Effector memory CD8-positive, alpha-beta T cell (primary cell): Measurements from ENCODE around the gene HPN.
A peak's percentile ranks its signal among the peaks of the same experiment; 100 is the strongest.

Experiments
- ATAC-seq: fragments of 150-1000 bp; cut with Tn5 transposase; replicated peaks from 2 replicates; pipeline ENCODE4 v1.10.0; 2021; ENCODE audit warnings: mild to moderate bottlenecking, moderate library complexity
- DNase-seq, 3 experiments: peaks; one replicate each; pipeline ENCODE4 v3.0.0; 2021
- H3K27ac Mint-ChIP-seq, 2 donors: one replicate each; pipeline ENCODE4 v1.8.0; 2022; ENCODE audit warnings: mild to moderate bottlenecking in 2 of 2, mixed read lengths in 2 of 2, moderate library complexity in 2 of 2
- H3K27me3 Mint-ChIP-seq, 2 donors: one replicate each; pipeline ENCODE4 v1.8.0; 2022; ENCODE audit warnings: mixed read lengths in 2 of 2
- H3K36me3 Mint-ChIP-seq: one replicate; pipeline ENCODE4 v1.8.0; 2022; ENCODE audit warnings: mild to moderate bottlenecking, moderate library complexity, mixed read lengths; ENCODE audit not compliant: insufficient read depth
- H3K4me1 Mint-ChIP-seq, 2 donors: one replicate each; pipeline ENCODE4 v1.8.0; 2022; ENCODE audit warnings: low read depth in 2 of 2, mixed read lengths in 2 of 2
- H3K4me3 Mint-ChIP-seq, 2 donors: one replicate each; pipeline ENCODE4 v1.8.0; 2022; ENCODE audit warnings: mild to moderate bottlenecking in 2 of 2, mixed read lengths in 2 of 2, moderate library complexity in 2 of 2
- H3K9me3 Mint-ChIP-seq, 2 donors: one replicate each; pipeline ENCODE4 v1.8.0; 2022; ENCODE audit warnings: mixed read lengths in 2 of 2

Gene HPN

GRCh38 chr19:35059799-35060091, 18.2 kb downstream of the HPN start:
- Mint-ChIP-seq H3K4me1 (peaks cover 0 to 4% of the 10 kb centered on the region in 2 donors), H3K27me3 (peaks cover 18 to 19% of the 10 kb centered on the region in 2 donors), H3K4me3 (no peak overlapping the region), H3K36me3 (no peaks in the 10 kb centered on the region), H3K9me3 (no peaks in the 10 kb centered on the region), H3K27ac (no peak overlapping the region)
- DNase-seq (no peak), ATAC-seq (no peak)

DNA sequence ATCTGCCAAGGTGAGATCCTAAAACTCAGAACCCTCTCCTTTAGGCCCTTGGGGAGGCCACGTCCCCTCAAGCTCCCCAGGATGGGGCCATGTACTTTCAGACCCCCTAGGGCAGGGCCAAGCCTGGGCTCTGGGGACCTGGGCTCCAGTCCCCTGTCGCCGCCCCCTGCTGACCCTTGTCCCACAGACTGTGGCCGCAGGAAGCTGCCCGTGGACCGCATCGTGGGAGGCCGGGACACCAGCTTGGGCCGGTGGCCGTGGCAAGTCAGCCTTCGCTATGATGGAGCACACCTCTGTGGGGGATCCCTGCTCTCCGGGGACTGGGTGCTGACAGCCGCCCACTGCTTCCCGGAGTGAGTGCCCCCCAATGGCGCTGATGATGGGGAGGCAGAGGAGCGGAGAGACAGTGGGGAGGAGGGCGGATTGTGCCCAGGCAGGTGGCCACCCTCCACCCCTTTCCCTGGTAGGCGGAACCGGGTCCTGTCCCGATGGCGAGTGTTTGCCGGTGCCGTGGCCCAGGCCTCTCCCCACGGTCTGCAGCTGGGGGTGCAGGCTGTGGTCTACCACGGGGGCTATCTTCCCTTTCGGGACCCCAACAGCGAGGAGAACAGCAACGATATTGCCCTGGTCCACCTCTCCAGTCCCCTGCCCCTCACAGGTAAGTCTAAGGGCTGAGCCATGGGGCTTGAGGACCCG, 18.8 kb downstream of the HPN start:
- Mint-ChIP-seq H3K27me3 (peaks cover 18 to 19% of the 10 kb centered on the region in 2 donors), H3K27ac (no peak overlapping the region), H3K9me3 (no peaks in the 10 kb centered on the region), H3K36me3 (no peaks in the 10 kb centered on the region), H3K4me1 (peaks cover 0 to 4% of the 10 kb centered on the region in 2 donors), H3K4me3 (no peak overlapping the region)
- ATAC-seq (no peak), DNase-seq (no peak)

DNA sequence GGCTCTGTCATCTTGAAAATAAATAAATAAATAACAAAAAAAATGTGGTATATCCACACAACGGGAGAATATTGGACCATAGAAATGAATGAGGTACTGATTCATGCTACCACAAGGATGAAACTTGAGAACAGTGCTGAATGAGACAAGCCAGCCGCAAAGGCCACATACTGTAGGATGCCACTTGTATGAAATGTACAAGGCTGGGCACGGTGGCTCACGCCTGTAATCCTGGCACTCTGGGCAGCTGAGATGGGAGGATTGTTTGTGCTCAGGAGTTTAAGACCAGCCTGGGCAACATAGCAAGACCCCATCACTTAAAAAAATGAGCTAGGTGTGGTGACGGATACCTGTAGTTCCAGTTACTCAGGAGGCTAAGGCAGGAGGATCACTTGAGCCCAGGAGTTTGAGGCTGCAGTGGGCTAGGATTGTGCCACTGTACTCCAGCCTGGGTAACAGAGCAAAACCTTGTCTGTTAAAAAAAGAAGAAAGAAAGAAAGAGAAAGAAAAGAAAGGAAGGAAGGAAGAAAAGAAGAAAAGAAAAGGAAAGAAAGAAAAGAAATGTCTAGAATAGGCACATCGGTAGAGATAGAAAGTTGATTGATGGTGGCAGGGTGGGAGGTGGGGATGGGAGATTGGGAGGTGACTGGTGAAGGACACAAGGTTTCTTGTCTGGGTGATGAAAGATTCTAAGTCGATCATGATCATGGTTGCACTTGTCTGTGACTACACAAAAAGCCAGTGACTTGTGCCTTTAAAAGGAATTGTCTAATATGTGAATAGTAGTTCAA, 20.3 kb downstream of the HPN start:
- DNase-seq (no peak), ATAC-seq (no peak)
- Mint-ChIP-seq H3K9me3 (no peaks in the 10 kb centered on the region), H3K36me3 (no peaks in the 10 kb centered on the region), H3K4me1 (peaks cover 0 to 2% of the 10 kb centered on the region in 2 donors), H3K27ac (no peak overlapping the region), H3K27me3 (peaks cover 4 to 8% of the 10 kb centered on the region in 2 donors), H3K4me3 (no peak overlapping the region)

DNA sequence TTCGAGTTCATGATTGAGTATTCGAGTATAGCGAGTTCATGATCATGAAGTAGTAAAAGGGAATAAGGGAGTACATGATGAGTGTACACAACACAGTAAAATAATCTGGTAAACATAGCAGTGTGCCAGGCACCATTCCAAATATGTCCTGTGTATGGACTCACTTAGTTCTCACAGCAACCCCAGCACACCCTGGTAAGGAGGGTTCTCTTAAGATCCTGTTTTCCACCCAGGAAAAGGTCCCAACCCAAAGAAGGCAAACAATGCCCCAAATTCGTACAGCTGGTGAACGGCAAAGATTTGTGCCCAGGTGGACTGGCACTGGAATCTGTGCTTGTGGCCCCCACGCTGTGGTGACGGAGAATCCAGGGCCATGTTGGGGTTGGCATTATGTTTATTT, 21.4 kb downstream of the HPN start:
- no peak for ATAC-seq
- no peak for DNase-seq
- H3K4me3 Mint-ChIP-seq: no peak overlapping the region
- no peak overlapping the region for H3K27ac Mint-ChIP-seq
- no peaks in the 10 kb centered on the region for H3K9me3 Mint-ChIP-seq
- peaks cover 2% of the 10 kb centered on the region for H3K36me3 Mint-ChIP-seq
- H3K4me1 Mint-ChIP-seq: peaks cover 3 to 5% of the 10 kb centered on the region in 2 donors
- peaks cover 0 to 5% of the 10 kb centered on the region in 2 donors for H3K27me3 Mint-ChIP-seq

DNA sequence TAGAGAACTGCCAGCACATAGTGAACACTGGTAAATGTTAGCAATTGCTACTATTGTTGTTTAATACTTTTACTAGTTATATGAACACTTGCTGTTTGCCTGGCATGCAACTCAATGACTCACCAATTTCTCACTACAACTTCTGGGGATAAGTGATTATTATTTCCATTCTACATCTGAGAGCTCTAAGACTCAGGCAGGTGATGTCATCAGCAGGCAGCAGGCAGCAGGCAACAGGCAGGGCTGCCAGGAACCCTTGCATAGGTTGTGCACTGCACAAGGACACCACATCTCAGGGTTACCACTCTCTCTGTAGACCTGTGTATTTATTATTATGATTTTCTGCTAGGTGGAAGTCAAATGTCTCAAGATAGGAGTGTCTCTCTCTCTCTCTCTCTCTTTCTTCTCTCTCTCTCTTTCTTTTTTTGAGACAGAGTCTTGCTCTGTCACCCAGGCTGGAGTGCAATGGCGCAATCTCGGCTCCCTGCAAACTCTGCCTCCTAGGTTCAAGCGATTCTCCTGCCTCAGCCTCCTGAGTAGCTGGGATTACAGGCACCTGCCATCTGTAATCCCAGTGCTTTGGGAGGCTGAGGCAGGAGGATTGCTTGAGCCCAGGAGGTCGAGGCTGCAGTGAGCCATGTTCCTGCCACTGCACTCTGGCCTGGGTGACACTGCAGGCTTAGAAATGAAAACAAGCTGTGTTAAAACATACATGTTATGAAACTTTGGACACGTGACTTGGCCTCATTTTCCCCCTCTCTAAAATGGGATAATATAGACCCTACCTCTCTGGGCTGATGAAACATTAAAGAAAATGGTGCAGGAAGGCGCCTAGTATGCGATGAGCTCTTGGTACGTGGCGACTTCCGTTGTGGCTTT, 22.7 kb downstream of the HPN start:
- peaks cover 3 to 5% of the 10 kb centered on the region in 2 donors for H3K4me1 Mint-ChIP-seq
- peaks cover under 1 to 5% of the 10 kb centered on the region in 2 donors for H3K27me3 Mint-ChIP-seq
- ATAC-seq: peak; percentile 20
- no peaks in the 10 kb centered on the region for H3K9me3 Mint-ChIP-seq
- H3K4me3 Mint-ChIP-seq: no peak overlapping the region
- peaks cover 2% of the 10 kb centered on the region for H3K36me3 Mint-ChIP-seq
- DNase-seq: no peak
- peak overlapping the region; percentile 69 to 90 for H3K27ac Mint-ChIP-seq

DNA sequence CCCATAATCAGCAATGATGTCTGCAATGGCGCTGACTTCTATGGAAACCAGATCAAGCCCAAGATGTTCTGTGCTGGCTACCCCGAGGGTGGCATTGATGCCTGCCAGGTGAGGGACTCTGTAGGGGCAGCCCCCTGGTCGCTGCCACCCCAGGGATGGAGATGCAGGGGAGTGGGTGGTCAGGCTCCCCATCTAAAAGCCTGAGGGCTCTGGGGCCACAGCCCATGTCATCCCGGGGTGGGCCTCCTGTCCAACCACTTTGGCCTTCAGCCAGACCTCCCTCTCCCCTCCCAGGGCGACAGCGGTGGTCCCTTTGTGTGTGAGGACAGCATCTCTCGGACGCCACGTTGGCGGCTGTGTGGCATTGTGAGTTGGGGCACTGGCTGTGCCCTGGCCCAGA, 24.1 kb downstream of the HPN start:
- ATAC-seq (no peak), DNase-seq (no peak)
- H3K27ac Mint-ChIP-seq: no peak overlapping the region
- no peak overlapping the region for H3K4me3 Mint-ChIP-seq
- H3K4me1 Mint-ChIP-seq: peaks cover 3 to 5% of the 10 kb centered on the region in 2 donors
- peaks cover 0 to 10% of the 10 kb centered on the region in 2 donors for H3K27me3 Mint-ChIP-seq
- no peaks in the 10 kb centered on the region for H3K9me3 Mint-ChIP-seq
- H3K36me3 Mint-ChIP-seq: peaks cover 2% of the 10 kb centered on the region

- Mint-ChIP-seq H3K36me3 (peaks cover 2% of the 10 kb centered on the region), H3K27ac (no peak overlapping the region), H3K4me1 (peaks cover 3 to 5% of the 10 kb centered on the region in 2 donors), H3K4me3 (no peak overlapping the region), H3K9me3 (no peaks in the 10 kb centered on the region), H3K27me3 (peaks cover 0 to 10% of the 10 kb centered on the region in 2 donors)
- DNase-seq (no peak), ATAC-seq (no peak)
Measured at GRCh38 chr19:35066121-35066520, 24.6 kb downstream of the HPN start.

DNA sequence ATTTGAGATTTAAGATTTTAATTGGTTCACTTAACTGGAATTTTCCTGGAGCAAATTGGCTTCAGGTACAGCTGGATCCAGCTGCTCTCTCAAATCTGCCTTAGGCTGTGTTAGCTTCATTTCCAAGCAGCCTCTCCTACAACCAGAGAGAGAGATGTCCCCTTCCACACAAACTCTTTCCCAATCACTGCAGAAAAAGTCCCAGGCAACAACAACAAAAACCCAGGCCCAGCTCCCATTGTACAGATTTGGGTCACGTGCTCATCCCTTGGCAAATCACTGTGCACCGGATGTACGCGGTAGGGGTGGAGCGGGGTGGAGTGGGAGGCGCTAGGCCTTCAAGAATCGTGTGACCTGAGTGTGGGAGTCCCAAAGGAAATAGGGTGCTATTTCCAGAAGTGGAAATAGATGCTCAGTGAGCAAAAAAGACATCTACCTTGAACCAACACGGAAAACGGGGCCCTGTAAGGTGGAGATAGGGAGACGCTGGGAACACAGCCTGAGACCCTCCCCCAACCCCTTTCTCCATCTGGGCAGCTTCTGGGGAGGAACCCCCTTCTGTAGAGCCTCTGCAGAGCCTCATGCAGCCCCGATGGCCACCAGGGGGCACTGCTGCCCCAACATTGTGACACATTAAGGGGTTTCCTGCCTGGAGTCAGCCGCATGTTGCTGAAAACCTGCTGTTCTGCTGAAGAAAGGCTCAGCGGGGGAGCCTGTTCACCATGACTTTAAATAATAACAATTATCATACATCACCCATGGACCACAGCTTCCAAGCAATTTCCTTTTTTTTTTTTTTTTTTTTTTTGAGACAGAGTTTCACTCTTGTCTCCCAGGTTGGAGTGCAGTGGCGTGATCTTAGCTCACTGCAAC, 25.4 kb downstream of the HPN start:
- ATAC-seq: peak; percentile 91
- H3K4me3 Mint-ChIP-seq: no peak overlapping the region

GRCh38 chr19:35068941-35069634, 27.6 kb downstream of the HPN start:
- peaks cover 0 to 10% of the 10 kb centered on the region in 2 donors for H3K27me3 Mint-ChIP-seq
- DNase-seq (no peak), ATAC-seq (no peak)
- H3K27ac Mint-ChIP-seq: no peak overlapping the region
- H3K4me3 Mint-ChIP-seq: no peak overlapping the region
- no peaks in the 10 kb centered on the region for H3K9me3 Mint-ChIP-seq
- peaks cover 2% of the 10 kb centered on the region for H3K36me3 Mint-ChIP-seq
- peaks cover 3 to 5% of the 10 kb centered on the region in 2 donors for H3K4me1 Mint-ChIP-seq

More for the DNA sequence above, 25.4 kb downstream of the HPN start:
- H3K36me3 Mint-ChIP-seq: peaks cover 2% of the 10 kb centered on the region
- H3K4me1 Mint-ChIP-seq: peaks cover 3 to 5% of the 10 kb centered on the region in 2 donors
- no peaks in the 10 kb centered on the region for H3K9me3 Mint-ChIP-seq
- H3K27me3 Mint-ChIP-seq: peaks cover 0 to 10% of the 10 kb centered on the region in 2 donors
- H3K27ac Mint-ChIP-seq: peak overlapping the region in 1 of 2 donors; percentile 12
- DNase-seq: peak; percentile 89 to 92 (median 90)

DNA sequence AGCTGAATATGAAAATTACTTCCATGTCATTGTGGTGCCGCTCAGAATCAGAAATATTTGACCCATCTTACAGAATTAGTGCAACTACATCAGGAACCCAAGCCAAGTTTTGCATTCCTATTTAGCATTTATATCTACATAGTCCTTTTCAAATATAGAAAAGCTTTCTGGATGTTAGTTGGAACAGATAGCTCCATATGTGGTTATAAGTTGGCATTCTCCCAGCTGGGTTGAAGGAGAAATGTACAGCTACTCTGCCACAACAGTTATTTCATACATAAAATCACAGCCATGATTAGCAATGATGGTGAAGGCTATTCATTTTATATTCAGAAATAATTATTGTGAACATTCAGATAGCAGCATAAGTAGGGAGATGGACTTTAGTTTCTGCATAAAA, 28.2 kb downstream of the HPN start:
- no peak overlapping the region for H3K4me3 Mint-ChIP-seq
- peaks cover 3 to 5% of the 10 kb centered on the region in 2 donors for H3K4me1 Mint-ChIP-seq
- H3K9me3 Mint-ChIP-seq: no peaks in the 10 kb centered on the region
- no peak for ATAC-seq
- peaks cover 0 to 10% of the 10 kb centered on the region in 2 donors for H3K27me3 Mint-ChIP-seq
- H3K27ac Mint-ChIP-seq: no peak overlapping the region
- no peak for DNase-seq
- H3K36me3 Mint-ChIP-seq: peaks cover 2% of the 10 kb centered on the region

- no peak for DNase-seq
- Mint-ChIP-seq H3K9me3 (no peaks in the 10 kb centered on the region), H3K27me3 (peaks cover 0 to 10% of the 10 kb centered on the region in 2 donors), H3K4me1 (peaks cover 3 to 5% of the 10 kb centered on the region in 2 donors), H3K36me3 (peaks cover 2% of the 10 kb centered on the region), H3K27ac (no peak overlapping the region), H3K4me3 (no peak overlapping the region)
- ATAC-seq: no peak
Measured at GRCh38 chr19:35070471-35070870, 28.9 kb downstream of the HPN start.

GRCh38 chr19:35073516-35073915, 32.0 kb downstream of the HPN start:
- Mint-ChIP-seq H3K36me3 (no peaks in the 10 kb centered on the region), H3K4me1 (peaks cover 0 to 2% of the 10 kb centered on the region in 2 donors), H3K9me3 (no peaks in the 10 kb centered on the region), H3K27ac (peak overlapping the region in 1 of 2 donors; percentile 5), H3K27me3 (peaks cover 8 to 26% of the 10 kb centered on the region in 2 donors), H3K4me3 (no peak overlapping the region)
- no peak for DNase-seq
- ATAC-seq: no peak
